Measurements from ENCODE around the gene RALGAPA2. TPM values are rescaled to one million over a fixed set of nuclear protein-coding genes. Genes with fewer than 3 reads are reported as not detected.
A peak's percentile ranks its signal among the peaks of the same experiment; 100 is the strongest.
"Not testable (repeated sequence)": the region's sequence is repeated elsewhere in the genome, so short reads cannot be mapped to it uniquely, and the experiment has no call there.

RALGAPA2 gene
- total RNA-seq, 4 donors from 2014 or later = 13.3 to 29.8 (median 23.6) TPM

DNA sequence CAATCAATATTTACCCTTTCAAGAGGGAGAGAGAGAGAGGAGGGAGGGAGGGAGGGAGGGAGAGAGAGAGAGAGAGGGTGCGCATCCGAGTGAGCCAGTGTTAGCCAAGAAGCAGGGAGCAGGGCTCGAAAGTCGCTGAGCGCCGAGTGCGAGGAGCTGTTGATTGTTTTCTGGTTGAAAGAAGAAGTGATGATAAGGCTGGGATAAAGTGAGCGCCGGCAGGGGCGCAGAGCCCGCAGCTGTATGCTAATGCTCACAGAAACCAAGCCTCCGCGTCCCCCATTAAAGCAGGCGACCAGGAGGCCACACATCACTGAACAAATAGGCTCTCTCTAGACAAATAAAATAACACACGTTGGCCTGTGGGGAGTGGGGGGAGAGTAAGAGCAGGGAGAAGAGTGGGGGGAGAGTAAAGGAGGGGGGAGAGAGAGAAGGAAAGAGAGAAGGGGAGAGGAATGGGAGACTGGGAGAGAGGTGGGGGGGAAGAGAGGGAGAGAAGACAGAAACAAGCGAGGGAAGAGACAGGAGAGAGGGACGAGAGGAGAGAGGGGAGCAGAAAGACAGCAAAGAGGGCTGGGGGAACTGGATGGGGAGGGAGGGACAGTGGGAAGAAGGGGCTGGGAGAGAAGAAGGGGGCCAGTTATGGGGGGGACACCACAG lies 349.5 kb downstream of the RALGAPA2 start:
- Histone ChIP-seq H3K4me1 (peaks cover 27 to 50% (median 28%) of the 10 kb centered on the region in 3 donors), H3K9me3 (no peaks in the 10 kb centered on the region), H3K4me3 (no peak overlapping the region), H3K36me3 (no peaks in the 10 kb centered on the region), H3K27me3 (peaks cover 33 to 98% (median 37%) of the 10 kb centered on the region in 4 donors), H3K27ac (no peak overlapping the region)
- intact Hi-C loops (cut with DNase I) = loop anchor here (10.0 kb wide), 1 partner anchor 202 kb away; no protein-coding TSS in a partner anchor
- TF ChIP-seq POLR2A (IDR thresholded peaks at IDR 0.05) = no peak
- TF ChIP-seq, protein P1, sequence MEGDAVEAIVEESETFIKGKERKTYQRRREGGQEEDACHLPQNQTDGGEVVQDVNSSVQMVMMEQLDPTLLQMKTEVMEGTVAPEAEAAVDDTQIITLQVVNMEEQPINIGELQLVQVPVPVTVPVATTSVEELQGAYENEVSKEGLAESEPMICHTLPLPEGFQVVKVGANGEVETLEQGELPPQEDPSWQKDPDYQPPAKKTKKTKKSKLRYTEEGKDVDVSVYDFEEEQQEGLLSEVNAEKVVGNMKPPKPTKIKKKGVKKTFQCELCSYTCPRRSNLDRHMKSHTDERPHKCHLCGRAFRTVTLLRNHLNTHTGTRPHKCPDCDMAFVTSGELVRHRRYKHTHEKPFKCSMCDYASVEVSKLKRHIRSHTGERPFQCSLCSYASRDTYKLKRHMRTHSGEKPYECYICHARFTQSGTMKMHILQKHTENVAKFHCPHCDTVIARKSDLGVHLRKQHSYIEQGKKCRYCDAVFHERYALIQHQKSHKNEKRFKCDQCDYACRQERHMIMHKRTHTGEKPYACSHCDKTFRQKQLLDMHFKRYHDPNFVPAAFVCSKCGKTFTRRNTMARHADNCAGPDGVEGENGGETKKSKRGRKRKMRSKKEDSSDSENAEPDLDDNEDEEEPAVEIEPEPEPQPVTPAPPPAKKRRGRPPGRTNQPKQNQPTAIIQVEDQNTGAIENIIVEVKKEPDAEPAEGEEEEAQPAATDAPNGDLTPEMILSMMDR (IDR thresholded peaks at IDR 0.05) = no peak
- DNase-seq = no peak
- 10 to 12% methylated on average over 17 of the region's 17 CpGs for WGBS, 2 donors

DNA sequence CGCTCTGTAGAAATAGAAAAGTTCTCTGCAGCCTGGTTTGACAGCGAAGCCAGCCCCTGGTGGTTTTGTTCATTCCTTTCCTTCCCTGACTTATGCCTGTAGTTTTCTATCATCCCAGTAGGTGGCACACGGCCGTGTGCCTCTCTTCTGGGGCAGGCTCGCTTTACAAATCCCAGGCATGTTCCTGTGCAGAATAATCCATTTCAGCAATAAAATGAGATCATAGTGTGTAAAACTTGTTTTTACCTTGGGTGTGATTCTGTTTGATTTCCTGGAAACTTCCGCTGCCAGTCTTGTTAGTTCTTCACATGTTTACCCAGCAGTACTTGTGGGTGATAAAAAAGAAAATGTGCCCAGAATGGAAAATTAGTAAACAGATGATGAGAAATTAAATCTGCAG lies 352.0 kb downstream of the RALGAPA2 start:
- 1 to 3% methylated on average over 6 of the region's 6 CpGs for WGBS, 2 donors
- no peak for DNase-seq
- Histone ChIP-seq H3K36me3 (no peaks in the 10 kb centered on the region), H3K4me1 (peaks cover 13 to 33% (median 19%) of the 10 kb centered on the region in 3 donors), H3K27me3 (peaks cover 17 to 74% (median 21%) of the 10 kb centered on the region in 4 donors), H3K4me3 (no peak overlapping the region), H3K27ac (no peak overlapping the region), H3K9me3 (no peaks in the 10 kb centered on the region)
- TF ChIP-seq, protein P1 (IDR thresholded peaks at IDR 0.05) = peak; percentile 43 to 81 (median 68)
- TF ChIP-seq POLR2A (IDR thresholded peaks at IDR 0.05) = no peak
- intact Hi-C loops (cut with DNase I) = loop anchor here (10.0 kb wide), 1 partner anchor 204 kb away; no protein-coding TSS in a partner anchor

DNA sequence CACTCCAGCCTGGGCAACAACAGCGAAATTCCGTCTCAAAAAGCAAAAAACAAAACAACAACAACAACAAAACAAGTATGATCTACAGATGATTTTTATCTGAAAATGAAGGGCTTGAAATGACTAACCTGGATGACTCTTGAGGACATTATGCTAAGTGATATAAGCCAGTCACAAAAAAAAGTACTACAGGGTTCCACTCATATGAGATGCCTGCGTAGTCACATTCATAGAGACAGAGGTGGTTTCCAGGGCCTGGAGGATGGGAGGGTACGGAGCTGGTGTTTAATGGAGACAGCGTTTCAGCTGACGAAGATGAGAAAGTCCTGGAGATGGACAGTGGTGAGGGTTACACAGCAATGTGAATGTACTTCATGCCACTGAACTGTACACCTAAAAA lies 352.8 kb downstream of the RALGAPA2 start:
- Histone ChIP-seq H3K27me3 (peaks cover 9 to 66% (median 12%) of the 10 kb centered on the region in 4 donors), H3K36me3 (no peaks in the 10 kb centered on the region), H3K4me3 (no peak overlapping the region), H3K4me1 (peaks cover 12 to 24% (median 18%) of the 10 kb centered on the region in 3 donors), H3K27ac (no peak overlapping the region), H3K9me3 (no peaks in the 10 kb centered on the region)
- intact Hi-C loops (cut with DNase I) = loop anchor here (10.0 kb wide), 1 partner anchor 205 kb away; no protein-coding TSS in a partner anchor
- TF ChIP-seq, protein P1 (IDR thresholded peaks at IDR 0.05) = no peak
- no peak for TF ChIP-seq POLR2A (IDR thresholded peaks at IDR 0.05)
- no peak for DNase-seq
- WGBS, 2 donors = 67 to 75% methylated on average over 6 of the region's 6 CpGs

DNA sequence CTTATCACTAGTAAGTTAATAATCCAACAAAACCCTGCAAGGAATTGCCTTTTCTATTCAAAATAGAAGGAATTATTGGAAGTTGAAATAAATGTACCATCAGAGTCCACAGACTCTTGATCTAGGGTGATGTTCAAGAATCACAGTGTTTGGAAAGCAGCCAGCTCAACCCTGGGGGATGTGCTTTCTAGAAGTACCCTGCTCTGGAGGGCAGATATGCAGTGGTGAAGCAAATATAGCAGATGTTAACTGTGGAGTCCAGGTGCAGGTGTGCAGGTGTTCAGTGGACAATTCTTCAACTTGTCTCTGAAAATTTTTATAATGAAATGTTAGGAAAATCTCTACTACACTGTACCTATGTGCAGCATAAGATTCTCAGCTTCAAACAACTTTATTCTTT lies 353.6 kb downstream of the RALGAPA2 start:
- Histone ChIP-seq H3K27ac (no peak overlapping the region), H3K27me3 (peaks cover under 1 to 57% (median 5%) of the 10 kb centered on the region in 4 donors), H3K4me1 (peaks cover 4 to 16% (median 10%) of the 10 kb centered on the region in 3 donors), H3K9me3 (no peaks in the 10 kb centered on the region), H3K4me3 (no peak overlapping the region), H3K36me3 (no peaks in the 10 kb centered on the region)
- DNase-seq = no peak
- intact Hi-C loops (cut with DNase I) = no loop called here
- TF ChIP-seq POLR2A (IDR thresholded peaks at IDR 0.05) = no peak

DNA sequence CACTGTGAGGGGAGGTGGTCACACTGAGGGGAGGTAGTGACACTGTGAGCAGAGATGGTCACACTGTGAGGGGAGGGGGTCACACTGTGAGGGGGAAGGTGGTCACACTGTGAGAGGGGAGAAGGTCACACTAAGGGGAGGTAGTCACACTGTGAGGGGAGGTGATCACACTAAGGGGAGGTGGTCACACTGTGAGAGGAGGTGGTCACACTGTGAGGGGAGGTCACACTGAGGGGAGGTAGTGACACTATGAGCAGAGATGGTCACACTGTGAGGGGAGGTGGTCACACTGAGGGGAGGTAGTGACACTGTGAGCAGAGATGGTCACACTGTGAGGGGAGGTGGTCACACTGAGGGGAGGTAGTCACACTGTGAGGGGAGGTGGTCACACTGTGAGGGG lies 356.9 kb downstream of the RALGAPA2 start:
- H3K4me1 ChIP-seq; H3K9me3 ChIP-seq; intact Hi-C loops (cut with DNase I); DNase-seq; H3K4me3 ChIP-seq; H3K27ac ChIP-seq; H3K36me3 ChIP-seq: not testable (repeated sequence)
- H3K27me3 ChIP-seq = peaks cover 0 to 34% (median under 1%) of the 10 kb centered on the region in 4 donors

DNA sequence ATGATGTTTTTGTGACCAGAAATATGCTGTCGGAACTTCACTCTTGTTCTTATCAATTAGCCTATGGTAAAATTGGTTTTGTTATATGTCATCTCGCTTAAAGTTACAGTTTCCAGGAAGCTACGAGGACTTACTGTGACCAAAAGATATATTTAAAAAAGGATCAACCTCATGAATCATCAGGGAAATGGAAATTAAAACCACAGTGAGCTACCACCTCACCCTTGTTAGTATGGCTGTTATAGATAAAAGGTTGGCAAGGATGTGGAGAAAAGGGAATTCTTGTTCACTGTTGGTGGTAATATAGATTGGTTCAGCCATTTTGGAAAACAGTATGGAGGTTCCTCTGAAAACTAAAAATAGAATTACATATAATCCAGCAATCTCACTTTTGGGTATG lies 358.9 kb downstream of the RALGAPA2 start:
- Histone ChIP-seq H3K27me3 (peaks cover 0 to 22% (median 0%) of the 10 kb centered on the region in 4 donors), H3K4me1 (no peaks in the 10 kb centered on the region), H3K9me3 (no peaks in the 10 kb centered on the region), H3K36me3 (no peaks in the 10 kb centered on the region), H3K27ac (no peak overlapping the region), H3K4me3 (no peak overlapping the region)
- no peak for DNase-seq
- TF ChIP-seq, protein P1 (IDR thresholded peaks at IDR 0.05) = no peak
- no peak for TF ChIP-seq POLR2A (IDR thresholded peaks at IDR 0.05)
- 60 to 63% methylated on average over 3 of the region's 3 CpGs for WGBS, 2 donors
- intact Hi-C loops (cut with DNase I) = no loop called here
